HG02678 (cell line): ENCODE data around the gene ARHGAP32.

Experiments
- ATAC-seq: cut with Tn5 transposase; IDR thresholded peaks from one replicate; pipeline ENCODE4 v1.9.1; 2021; ENCODE audit warnings: mild to moderate bottlenecking, moderate library complexity; ENCODE audit not compliant: unreplicated experiment

Gene ARHGAP32

DNA sequence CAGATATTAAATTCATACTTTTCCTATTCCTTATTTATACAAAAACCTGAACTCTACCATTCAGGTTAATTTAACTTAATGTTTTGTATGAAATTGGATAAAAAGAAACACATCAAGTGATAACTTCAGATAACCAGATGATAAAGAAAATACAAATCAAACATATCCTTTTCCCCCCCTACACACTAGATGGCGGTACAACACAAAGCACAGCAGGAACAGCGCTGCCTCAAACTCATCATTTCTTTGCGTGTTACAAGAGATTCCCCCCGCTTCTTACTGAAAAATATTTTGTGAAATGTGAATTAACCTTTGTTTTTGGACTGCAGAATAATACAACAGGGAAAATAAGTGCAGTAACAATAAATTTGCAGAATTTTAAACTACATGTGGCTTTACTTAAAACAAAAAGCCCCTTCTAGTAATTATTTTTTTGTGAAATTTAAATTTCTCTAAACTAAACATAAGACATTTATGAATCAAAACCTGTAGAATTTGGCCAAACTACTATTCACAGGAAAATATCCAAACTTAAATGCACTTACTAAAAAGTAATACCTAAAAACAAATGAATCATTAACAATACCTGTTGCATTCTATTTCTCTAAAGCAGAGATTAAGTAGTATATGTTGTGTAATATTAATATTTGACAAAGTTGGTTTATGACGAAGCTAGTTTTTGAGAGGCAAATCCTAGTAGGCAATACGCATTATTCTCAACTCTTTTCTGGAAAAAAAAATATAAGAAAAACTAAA lies 74.4 kb downstream of the ARHGAP32 start:
- peak; percentile 66 for ATAC-seq

DNA sequence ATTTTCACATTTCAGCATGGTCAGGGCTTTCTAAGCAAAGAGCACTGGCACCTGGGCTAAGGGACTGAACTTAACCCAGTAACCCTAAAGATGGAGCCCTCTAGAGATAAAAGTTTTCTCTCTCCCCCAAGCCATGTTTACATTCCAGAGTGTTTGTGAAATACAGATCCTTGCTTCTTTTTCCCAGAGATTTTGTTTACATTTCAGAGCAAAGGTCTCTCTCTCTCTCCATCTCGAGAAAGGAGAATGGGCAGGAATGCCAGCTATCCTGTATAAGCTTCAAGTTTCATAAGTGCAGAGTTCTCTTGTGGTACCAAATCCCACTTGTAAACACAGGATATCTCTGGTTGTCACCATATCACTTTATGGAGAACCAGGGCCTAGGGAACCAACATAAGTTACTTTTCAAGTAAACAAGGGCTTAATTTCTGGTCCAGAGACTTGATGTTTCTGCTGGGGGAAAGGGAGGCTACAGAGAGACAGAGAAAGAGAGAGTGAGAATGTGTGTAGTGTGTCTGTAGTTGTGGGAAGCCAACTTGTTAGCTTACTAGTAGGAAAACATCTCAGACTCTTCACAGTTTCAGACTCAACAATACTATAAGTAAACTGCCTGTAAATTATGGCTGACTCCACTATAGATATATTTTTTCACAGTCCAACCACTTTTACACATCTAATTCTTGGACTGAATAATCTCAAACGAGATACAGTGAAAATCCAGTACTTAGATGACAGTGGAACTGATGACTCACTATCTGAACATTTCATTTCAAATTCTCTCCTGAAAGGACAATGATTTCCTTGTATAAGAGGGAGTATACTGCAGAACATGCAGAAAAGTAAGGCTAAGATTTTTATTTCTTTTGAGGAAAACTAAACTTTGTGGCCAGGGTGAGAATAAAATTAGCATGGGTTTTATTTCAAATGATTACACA lies 76.2 kb downstream of the ARHGAP32 start:
- no peak for ATAC-seq

DNA sequence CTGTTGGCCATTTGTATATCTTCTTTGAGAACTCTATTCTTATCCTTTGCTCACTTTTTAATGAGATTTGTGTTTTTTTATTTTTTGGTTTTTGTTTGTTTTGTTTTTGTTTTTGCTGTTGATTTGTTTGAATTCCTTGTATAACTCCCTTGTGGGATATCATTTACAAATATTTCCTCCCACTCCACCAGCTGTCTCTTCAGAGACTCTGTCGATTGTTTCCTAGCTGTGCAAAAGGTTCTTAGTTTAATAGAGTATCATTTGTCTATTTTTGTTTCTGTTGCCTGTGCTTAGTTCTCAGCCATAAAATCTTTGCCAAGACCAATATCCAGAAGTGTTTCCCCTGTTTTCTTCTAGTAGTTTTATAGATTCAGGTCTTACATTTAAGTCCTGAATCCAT lies 82.4 kb downstream of the ARHGAP32 start:
- ATAC-seq: no peak

DNA sequence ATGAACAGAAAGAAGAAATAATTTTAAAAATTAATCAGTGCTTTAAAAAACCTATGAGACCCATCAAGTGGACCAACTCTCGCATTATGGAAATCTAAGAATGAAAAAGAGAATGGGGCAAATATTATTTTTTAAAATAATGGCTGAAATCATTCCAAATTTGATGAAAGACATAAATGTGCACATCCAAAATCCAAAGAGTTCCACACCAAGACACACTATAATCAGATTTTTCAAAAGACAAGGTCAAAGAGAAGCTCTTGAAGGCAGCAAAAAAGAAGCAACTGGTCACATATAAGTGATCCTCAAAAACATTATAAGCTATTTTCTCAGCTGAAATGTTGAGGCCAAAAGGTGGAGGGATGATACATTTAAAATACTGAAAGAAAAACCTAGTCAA lies 85.3 kb downstream of the ARHGAP32 start:
- no peak for ATAC-seq

DNA sequence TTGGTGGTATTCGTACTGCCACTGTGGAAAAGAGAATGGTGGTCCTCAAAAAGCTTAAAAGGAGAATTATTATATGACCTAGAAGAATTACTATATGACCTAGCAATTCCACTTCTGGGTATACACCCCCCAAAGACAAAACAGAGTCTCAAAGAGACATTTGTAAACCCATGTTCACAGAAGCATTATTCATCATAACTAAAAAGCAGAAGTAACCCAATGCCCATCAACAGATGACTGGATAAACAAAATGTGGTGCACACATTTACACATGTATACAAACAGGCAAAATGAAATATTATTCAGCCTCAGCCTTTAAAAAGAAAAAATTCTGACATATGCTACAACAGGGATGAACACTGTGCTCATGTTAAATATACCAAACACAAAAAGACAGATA lies 89.4 kb downstream of the ARHGAP32 start:
- no peak for ATAC-seq

DNA sequence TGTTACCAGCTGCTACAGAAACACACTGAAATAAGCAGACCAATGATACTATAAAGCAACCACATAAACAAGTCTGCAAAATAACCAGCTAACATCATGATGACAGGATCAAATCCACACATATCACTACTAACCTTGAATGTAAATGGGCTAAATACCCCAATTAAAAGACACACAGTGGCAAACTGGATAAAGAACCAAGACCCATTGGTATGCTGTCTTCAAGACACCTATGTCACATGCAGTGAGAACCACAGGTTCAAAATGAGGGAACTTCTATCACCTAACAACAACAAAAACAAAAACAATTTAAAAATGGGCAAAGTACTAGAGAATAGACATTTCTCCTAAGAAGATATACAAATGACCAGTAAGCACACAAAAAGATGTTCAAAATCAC lies 89.9 kb downstream of the ARHGAP32 start:
- no peak for ATAC-seq

DNA sequence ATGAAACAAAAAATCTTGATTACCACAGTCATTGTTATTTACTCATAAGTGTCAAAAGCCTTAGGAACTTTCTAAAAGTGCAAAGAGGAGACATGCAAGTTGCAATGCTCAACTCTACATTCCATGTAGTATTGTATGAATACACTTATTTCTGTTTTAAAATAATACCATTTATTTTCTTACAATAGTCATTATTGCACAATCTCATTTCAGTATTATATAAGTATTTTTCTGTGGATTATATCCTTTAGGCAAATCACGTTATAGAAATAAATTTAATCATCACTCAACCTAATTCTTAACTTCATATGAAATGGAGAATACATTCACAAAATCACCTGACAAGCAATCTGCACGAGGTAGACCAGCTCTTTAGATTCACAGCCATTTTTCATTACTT lies 98.8 kb downstream of the ARHGAP32 start:
- no peak for ATAC-seq

DNA sequence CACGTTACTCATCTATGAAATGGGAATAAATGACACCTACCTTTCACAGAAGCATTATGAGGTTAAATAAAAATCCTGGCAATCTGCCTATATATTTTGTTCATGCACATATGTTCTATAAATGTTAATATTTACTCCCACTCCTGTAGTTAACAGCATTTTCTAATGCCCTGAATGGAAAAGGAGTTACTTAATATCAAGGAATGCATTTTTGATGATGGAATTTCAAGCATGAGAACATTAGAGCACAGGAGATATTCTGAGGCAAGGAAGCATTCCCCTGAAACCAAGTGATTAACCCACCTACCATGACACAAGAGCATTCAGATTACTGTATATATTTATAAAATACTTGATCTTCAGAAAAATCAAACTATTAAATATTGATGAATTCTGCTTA lies 102.1 kb downstream of the ARHGAP32 start:
- no peak for ATAC-seq

DNA sequence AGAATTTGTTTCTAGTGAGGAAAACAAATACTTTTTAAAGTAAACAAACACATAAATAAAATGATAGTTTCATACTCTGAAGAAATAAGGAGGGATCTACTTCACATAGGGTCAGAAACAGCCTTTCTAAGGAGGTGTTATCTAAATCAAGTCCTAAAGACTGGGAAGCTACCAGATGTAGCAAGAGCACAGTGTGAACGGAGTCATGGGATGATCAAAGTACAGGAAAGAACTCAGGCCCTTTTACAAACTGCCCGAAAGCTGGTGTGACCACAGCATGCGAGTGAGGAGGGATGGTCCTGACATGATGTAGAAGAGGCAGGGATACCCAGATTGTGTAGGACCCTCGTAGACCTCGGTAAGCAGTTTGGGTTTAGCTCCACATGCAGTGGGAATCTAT lies 102.8 kb downstream of the ARHGAP32 start:
- ATAC-seq: no peak

DNA sequence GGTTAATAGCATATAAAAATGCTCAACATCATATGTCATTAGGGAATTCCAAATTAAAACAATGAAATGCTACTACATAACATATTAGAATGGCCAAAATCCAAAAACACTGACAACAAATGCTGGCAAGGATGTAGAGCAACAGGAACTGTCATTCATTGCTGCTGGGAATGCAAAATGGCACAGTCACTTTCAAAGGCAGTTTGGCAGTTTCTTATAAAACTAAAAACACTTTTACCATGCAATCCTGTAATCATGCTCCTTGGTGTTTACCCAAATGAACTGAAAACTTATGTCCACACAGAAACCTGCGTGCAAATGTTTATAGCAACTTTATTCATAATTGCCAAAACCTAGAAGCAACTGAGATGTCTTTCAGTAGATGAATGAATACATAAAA lies 105.1 kb downstream of the ARHGAP32 start:
- no peak for ATAC-seq

DNA sequence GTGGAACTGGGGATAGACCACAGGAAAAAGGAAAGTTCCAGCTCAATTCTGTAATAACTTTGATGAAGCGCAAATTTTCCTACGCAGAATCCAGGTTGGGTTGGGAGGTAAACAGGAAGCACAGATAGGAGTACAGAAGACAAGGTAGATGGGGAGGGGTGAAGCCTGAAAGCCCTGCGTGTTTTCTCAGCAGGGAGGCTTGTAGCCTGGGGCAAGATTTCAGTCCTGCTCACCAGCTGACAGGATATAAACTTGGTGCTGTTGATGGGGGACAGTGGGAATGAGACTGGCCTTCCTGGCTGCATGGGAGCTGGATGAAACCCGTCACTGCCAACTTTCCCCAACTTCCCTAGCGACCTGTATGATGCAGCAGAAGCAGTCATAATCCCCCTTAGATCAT lies 114.9 kb downstream of the ARHGAP32 start:
- ATAC-seq: no peak

DNA sequence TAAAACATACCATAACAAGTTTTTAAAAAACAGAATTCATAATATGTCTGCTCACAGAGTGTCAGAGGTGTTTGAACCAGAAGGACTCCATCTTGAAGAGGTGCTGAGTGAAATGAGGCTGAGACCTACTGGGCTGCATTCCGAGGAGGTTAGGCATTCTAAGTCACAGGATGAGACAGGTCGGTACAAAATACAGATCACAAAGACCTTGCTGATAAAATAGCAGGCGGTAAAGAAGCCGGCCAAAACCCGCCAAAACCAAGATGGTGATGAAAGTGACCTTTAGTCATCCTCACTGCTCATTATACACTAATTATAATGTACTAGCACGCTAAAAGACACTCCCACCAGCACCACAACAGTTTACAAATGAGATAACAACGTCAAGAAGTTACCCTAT lies 116.4 kb downstream of the ARHGAP32 start:
- ATAC-seq: no peak

DNA sequence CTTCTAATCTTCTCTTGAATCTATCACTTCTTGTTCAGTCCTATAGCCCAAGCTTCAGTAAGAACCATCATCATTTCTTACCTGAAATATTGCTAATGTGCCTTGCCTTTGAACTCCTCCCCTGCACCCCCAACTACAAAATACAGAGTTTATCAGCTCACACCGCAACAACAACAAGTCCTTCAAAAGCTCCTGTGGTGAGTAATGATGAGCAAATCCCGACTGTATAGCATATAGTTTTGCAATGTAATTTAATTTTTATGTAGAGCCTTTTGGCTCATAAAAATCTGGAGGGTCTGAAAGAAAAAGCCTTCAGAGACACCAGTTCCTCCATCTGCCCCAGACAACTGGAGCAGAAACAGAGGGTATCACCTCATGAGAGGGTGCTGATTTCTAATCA lies 124.7 kb downstream of the ARHGAP32 start:
- no peak for ATAC-seq

DNA sequence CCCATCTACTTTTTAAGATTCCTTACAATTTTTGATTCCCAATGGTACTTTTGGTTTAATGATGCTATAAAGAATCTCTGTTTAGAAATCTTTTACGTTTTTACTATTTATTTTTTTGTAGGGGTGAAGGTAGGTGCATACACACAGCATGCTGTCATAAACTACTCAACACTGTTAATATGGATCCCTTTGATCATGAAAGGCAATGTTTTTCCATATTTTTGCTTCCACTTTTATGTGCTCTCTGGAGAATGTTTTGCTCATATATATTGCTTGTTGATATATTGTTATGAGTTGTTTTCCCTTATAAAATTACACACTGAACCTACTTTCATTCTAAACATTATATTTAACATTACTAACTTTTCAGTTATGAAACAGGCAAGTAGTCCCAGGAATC lies 125.9 kb downstream of the ARHGAP32 start:
- no peak for ATAC-seq

DNA sequence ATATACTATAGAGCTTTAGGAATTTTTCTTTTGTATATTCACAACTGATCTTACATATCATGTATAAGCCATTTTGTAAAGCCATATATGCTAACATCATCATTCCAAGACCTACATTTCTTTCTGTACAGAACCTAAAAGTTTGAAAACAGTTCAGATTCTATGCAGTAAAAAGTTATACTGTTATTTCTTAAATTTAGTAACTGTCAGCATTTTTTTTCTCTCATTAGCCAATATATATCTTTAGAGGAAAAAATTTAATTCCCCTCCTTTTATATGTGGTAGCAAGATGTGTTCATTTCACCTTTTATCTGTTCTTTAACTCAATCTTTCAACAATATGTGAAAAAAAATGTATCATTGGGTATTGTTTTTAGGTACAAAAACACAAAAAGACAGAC lies 129.0 kb downstream of the ARHGAP32 start:
- no peak for ATAC-seq

DNA sequence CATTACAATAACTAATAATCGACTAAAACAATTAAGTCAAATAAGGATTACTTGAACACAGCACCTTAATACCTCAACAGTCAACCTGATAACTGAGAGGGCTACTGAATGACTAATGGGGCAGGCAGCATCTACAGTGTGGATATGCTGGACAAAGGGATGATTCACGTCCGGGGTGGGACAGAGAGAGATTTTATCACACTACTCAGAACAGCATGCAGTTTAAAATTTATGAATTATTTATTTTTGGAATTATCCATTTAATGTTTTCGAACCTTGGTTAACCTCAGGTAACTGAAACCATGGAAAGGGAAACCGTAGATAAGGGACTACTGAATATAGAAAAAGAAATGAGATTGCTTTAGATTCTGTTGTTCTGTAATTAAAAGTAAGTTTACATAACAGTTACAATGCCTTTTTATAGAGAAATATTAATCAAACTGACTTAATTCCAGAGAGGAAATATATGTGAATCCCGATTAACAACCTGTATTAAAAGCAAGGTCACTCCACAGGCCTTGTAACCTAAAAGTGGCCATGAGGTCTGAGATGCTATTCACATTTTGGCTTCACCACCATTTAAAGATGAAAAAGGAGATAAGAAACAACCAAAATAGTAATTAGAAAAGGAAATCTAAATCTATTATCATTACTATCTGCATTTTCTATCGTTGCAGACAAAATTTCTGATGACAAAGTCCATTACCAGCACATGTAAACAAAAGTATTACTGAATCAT lies 130.5 kb downstream of the ARHGAP32 start:
- no peak for ATAC-seq

DNA sequence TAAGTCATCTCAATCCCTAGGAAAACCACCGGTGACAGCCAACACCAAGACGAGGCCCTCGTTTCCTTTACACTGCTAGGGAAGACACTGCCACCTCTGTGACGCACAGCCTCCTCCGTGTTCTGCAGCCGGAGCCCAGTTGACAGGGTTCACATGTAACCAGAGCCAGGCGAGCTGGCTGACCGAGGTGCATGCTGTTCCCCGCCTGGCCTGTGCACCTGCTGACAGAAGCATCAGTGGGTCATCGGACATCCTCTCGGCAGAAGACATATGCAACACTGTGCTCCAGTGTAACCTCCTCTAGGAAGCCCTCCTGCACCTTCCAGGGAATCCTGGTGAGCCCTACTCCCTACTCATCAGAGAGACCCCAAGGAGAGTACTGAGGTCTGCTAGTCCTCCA lies 135.2 kb downstream of the ARHGAP32 start:
- no peak for ATAC-seq

DNA sequence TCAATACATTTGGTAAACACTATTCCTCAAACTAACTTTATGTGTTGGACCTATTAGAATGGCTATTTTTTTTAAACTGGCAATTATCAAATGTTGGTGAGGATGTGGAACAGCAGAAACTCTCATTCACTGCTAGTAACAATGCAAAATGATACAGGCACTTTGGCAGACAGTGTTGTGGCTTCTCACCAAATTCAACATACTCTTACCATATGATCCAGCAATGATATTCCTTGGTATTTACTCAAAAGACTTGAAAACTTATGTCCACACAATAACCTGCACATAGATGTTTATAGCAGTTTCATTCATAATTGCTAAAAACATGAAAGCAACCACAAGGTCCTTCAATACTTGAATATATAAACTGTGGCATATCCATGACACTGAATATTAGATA lies 136.9 kb downstream of the ARHGAP32 start:
- no peak for ATAC-seq

DNA sequence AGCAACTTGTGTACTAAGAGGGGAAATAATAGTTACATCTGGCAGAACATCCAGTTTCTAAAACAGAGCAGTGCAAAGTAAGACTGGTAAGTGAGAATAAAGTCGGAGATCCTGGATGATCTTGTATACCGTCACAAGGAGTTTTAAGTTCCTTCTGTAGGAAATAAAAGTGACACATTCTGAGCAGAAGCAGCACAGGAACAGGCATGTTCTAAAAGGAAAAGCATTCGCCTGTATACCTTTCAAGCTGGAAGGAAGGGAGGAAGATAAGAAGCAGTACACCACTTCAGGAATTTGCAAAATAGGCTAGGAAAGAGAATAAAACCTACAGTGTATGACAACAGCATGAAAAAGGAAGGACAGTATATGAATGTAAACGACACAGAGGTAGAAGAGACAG lies 143.2 kb downstream of the ARHGAP32 start:
- ATAC-seq: no peak

DNA sequence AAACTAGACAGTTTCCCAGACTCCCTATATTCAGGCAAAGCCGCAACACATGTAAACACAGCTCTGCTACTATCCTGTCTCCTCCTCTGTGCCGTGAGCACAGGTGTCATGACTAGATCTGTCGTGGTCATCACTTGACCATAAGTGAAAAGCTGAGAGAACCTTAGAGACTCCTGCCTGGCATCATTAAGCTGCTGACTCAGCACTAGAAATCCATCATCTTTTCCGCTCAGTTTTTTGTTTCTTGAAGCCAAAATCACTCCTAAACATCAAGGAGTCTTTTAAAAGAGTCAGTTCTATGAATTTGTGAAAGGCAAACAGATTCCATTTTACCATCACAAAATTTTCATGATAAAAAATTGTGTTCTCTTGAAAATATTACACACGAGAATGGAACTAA lies 147.0 kb downstream of the ARHGAP32 start:
- no peak for ATAC-seq

DNA sequence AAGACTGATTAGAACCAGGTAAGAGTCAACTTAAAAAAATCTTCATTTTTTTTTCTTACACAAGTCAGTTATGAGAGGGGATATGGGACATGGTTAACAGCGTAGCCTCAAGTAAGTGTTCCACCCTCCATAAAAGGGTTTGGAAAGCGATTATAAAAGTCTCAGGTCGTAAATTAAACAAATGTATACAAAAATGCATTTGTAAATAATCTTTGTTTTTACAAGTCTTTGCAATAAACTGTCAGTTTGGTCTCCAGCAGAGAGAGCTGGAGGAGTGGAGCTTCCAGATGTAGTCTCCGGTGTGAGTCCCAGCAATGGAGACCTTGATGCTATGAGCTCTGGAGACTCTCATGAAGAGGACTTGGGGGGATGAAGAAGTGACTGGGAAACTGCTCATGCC lies 149.6 kb downstream of the ARHGAP32 start:
- ATAC-seq: no peak

DNA sequence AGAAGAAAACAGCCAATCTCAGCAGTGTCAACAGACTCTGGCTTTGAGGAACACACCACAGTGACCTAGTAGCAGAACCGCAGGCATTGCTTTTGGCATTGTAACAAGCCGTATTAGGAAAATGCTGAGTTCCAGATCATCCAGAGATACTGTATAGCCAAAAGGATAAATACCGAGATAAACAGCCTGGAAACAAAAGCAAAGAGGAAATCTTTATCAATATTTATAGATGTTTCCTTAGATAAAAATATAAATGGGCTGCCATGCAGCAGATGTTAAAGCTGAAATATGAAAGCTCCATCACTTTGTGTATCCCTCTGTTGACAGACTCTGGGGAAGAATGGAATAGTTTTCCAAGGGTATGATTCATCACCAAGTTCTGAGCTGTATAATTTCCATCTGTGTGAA lies 150.5 kb downstream of the ARHGAP32 start:
- ATAC-seq: no peak
